Upper lobe of left lung (tissue), 6 donors: ENCODE results near the gene FAM111B. TPM values are rescaled to one million over a fixed set of nuclear protein-coding genes. Genes with fewer than 3 reads are reported as not detected.

Experiments used
- ATAC-seq, 2 donors: fragments of 200-7000 bp; cut with Tn5 transposase; one replicate each; pipeline ENCODE4 v1.9.1; 2022; ENCODE audit warnings: mild to moderate bottlenecking in 2 of 2, moderate library complexity in 2 of 2; ENCODE audit not compliant: low FRiP score in 2 of 2
- DNase-seq, 2 donors: peaks; one replicate each; pipeline ENCODE4 v3.0.0-alpha.2; 2019 to 2020
- H3K27ac ChIP-seq, 4 donors: fragments of 200-600 bp; sonication (generic); one replicate each; pipeline ENCODE4 v1.5.1; 2016 to 2019
- H3K27me3 ChIP-seq, 4 donors: fragments of 200-600 bp; sonication (generic); one replicate each; pipeline ENCODE4 v1.5.1; 2017 to 2019
- H3K36me3 ChIP-seq, 4 donors: fragments of 200-600 bp; sonication (generic); one replicate each; pipeline ENCODE4 v1.5.1; 2016 to 2019
- H3K4me1 ChIP-seq, 4 donors: fragments of 200-600 bp; sonication (generic); one replicate each; pipeline ENCODE4 v1.5.1; 2018 to 2019
- H3K4me3 ChIP-seq, 4 donors: fragments of 200-600 bp; sonication (generic); one replicate each; pipeline ENCODE4 v1.5.1; 2017 to 2019; ENCODE audit warnings: mild to moderate bottlenecking in 2 of 4, moderate library complexity in 1 of 4
- H3K9me3 ChIP-seq, 4 donors: fragments of 200-600 bp; sonication (generic); one replicate each; pipeline ENCODE4 v1.5.1; 2018 to 2019
- EP300 ChIP-seq, 4 donors: sonication (generic); formaldehyde crosslinking; IDR thresholded peaks; one replicate each; pipeline ENCODE4 v1.5.1; 2017; ENCODE audit warnings: antibody characterized with exemption in 4 of 4, control low read depth in 2 of 4
- POLR2A ChIP-seq, 4 donors: fragments of 450-650 bp; IDR thresholded peaks; one replicate each; pipeline ENCODE4 v1.5.1; 2016 to 2017; ENCODE audit warnings: antibody characterized with exemption in 4 of 4, mild to moderate bottlenecking in 2 of 4
- POLR2AphosphoS5 ChIP-seq, 2 donors: sonication (generic); formaldehyde crosslinking; IDR thresholded peaks; one replicate each; pipeline ENCODE4 v1.5.1; 2017; ENCODE audit warnings: antibody characterized with exemption in 2 of 2
- WGBS, 2 donors: methylation state at CpG; one replicate each; pipeline ENCODE4 v1.1.5; 2017 to 2018; 5-methylcytosine and 5-hydroxymethylcytosine counted together
- total RNA-seq, 6 donors: library from RNA; depleted of rRNA in 4 of 6; stranded (reverse); fragments of >200 nt in 4 of 6; gene quantifications; one replicate each; pipeline versions ENCODE4 v1.1.0 to v1.2.1, GENCODE V29; 2016 to 2021
- TF ChIP-seq, protein P1 (sequence below), 6 experiments: fragments of 450-650 bp in 4 of 6; fragments of 200-600 bp in 2 of 6; sonication (generic) in 2 of 6; IDR thresholded peaks; one replicate each; pipeline ENCODE4 v1.5.1; 2016 to 2019; ENCODE audit warnings: antibody characterized with exemption in 6 of 6
- donor health status: DM: no; HTN: no; CAD: no; lungs with moderate emphysema.
- donor health status: DM: no; HTN: yes; CAD: no; lungs with severe emphysema.

FAM111B gene
- total RNA-seq, 6 donors from 2014 or later = 0.92 to 5.0 (median 2.4) TPM; not detected in 1

- Histone ChIP-seq H3K27me3 (no peaks in the 10 kb centered on the region), H3K9me3 (peaks cover 0 to 4% (median 2%) of the 10 kb centered on the region in 4 donors), H3K4me1 (peaks cover 0 to 2% (median 1%) of the 10 kb centered on the region in 4 donors), H3K4me3 (no peak overlapping the region), H3K36me3 (no peaks in the 10 kb centered on the region), H3K27ac (no peak overlapping the region)
- ATAC-seq = no peak
- WGBS, 2 donors = 82 to 86% methylated on average over 2 of the region's 2 CpGs
- TF ChIP-seq POLR2A (IDR thresholded peaks at IDR 0.05) (no peak), EP300 (IDR thresholded peaks at IDR 0.05) (no peak), POLR2AphosphoS5 (IDR thresholded peaks at IDR 0.05) (no peak)
- TF ChIP-seq, protein P1, sequence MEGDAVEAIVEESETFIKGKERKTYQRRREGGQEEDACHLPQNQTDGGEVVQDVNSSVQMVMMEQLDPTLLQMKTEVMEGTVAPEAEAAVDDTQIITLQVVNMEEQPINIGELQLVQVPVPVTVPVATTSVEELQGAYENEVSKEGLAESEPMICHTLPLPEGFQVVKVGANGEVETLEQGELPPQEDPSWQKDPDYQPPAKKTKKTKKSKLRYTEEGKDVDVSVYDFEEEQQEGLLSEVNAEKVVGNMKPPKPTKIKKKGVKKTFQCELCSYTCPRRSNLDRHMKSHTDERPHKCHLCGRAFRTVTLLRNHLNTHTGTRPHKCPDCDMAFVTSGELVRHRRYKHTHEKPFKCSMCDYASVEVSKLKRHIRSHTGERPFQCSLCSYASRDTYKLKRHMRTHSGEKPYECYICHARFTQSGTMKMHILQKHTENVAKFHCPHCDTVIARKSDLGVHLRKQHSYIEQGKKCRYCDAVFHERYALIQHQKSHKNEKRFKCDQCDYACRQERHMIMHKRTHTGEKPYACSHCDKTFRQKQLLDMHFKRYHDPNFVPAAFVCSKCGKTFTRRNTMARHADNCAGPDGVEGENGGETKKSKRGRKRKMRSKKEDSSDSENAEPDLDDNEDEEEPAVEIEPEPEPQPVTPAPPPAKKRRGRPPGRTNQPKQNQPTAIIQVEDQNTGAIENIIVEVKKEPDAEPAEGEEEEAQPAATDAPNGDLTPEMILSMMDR (IDR thresholded peaks at IDR 0.05) = no peak
- DNase-seq = no peak
Measured at GRCh38 chr11:59112494-59112893, 5.5 kb downstream of the FAM111B start.

DNA sequence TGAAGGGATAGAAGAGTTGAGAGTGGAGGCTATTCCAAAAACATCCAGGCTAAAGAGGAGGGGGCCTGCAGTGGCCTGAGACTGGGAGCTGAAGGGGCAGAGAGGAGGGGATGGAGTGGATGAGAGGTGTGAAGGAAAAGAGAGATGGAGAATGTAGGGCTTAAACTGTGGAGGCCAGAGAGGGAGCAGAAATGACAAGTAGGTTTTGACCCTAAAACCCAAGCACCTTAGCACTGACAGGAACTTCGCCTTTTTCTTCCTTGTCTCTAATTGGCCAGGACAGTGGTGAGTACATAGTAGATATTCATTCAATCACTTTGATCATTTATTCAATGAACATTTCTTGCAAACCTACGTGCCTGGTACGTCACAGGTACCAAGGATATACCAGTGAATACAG is 7.3 kb downstream of the FAM111B start:
- Histone ChIP-seq H3K4me1 (no peaks in the 10 kb centered on the region), H3K9me3 (peaks cover 10 to 20% (median 15%) of the 10 kb centered on the region in 4 donors), H3K27ac (no peak overlapping the region), H3K36me3 (no peaks in the 10 kb centered on the region), H3K27me3 (no peaks in the 10 kb centered on the region), H3K4me3 (no peak overlapping the region)
- TF ChIP-seq EP300 (IDR thresholded peaks at IDR 0.05) (no peak), POLR2AphosphoS5 (IDR thresholded peaks at IDR 0.05) (no peak), POLR2A (IDR thresholded peaks at IDR 0.05) (no peak)
- TF ChIP-seq, protein P1 (IDR thresholded peaks at IDR 0.05) = no peak
- 96 to 100% methylated on average over 3 of the region's 3 CpGs for WGBS, 2 donors
- DNase-seq = no peak
- no peak for ATAC-seq

DNA sequence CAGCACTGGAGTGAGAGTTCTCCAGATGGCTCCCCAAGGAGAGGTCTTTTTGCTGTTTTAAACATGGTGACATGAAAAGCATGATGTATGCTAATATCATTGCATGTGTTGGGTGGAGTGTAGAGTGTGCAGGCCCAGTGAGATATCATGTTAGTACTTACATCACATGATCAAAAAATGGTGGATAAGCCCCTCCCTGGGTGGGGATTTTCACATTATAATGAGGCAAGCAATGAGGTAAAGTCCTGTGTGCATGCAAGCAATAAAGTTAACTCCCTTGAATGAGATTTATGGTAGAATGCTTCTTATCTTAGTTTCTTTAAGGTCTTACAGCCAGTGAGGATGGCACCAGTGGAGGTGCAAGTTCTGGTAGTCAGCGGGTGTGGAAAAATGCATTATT is 8.5 kb downstream of the FAM111B start:
- Histone ChIP-seq H3K4me1 (no peaks in the 10 kb centered on the region), H3K9me3 (peaks cover 10 to 21% (median 15%) of the 10 kb centered on the region in 4 donors), H3K27ac (no peak overlapping the region), H3K4me3 (no peak overlapping the region), H3K27me3 (no peaks in the 10 kb centered on the region), H3K36me3 (no peaks in the 10 kb centered on the region)
- 100% methylated on average over 1 of the region's 1 CpG for WGBS, 2 donors
- no peak for DNase-seq
- TF ChIP-seq POLR2AphosphoS5 (IDR thresholded peaks at IDR 0.05) (no peak), EP300 (IDR thresholded peaks at IDR 0.05) (no peak), POLR2A (IDR thresholded peaks at IDR 0.05) (no peak)
- TF ChIP-seq, protein P1 (IDR thresholded peaks at IDR 0.05) = no peak
- ATAC-seq = no peak

DNA sequence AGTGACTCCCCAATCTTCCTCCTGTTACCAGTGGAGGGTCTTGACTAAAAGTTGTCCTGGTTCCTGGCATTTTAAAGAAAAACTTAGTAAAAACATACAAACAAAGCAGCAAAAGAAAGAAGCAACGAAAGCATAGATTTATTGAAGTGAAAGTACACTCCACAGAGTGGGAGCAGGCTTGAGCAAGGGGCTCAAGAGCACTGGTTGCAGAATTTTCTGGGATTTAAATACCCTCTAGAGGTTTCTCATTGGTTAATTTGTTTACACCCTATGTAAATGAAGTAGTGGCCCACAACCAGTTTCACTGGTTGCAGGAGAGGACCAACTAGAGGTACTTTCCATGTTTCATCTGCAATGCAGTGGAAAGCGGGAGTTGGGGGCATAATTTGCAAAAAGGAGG is 10.7 kb downstream of the FAM111B start:
- Histone ChIP-seq H3K4me1 (no peaks in the 10 kb centered on the region), H3K27ac (no peak overlapping the region), H3K9me3 (peaks cover 10 to 21% (median 15%) of the 10 kb centered on the region in 4 donors), H3K36me3 (no peaks in the 10 kb centered on the region), H3K4me3 (no peak overlapping the region), H3K27me3 (no peaks in the 10 kb centered on the region)
- WGBS, 2 donors = 92 to 98% methylated on average over 2 of the region's 2 CpGs
- TF ChIP-seq POLR2A (IDR thresholded peaks at IDR 0.05) (no peak), POLR2AphosphoS5 (IDR thresholded peaks at IDR 0.05) (no peak), EP300 (IDR thresholded peaks at IDR 0.05) (no peak)
- TF ChIP-seq, protein P1 (IDR thresholded peaks at IDR 0.05) = no peak
- DNase-seq = no peak
- no peak for ATAC-seq

- ATAC-seq = no peak
- Histone ChIP-seq H3K4me1 (no peaks in the 10 kb centered on the region), H3K4me3 (no peak overlapping the region), H3K36me3 (no peaks in the 10 kb centered on the region), H3K9me3 (peaks cover 10 to 21% (median 15%) of the 10 kb centered on the region in 4 donors), H3K27me3 (no peaks in the 10 kb centered on the region), H3K27ac (no peak overlapping the region)
- DNase-seq = no peak
- TF ChIP-seq POLR2AphosphoS5 (IDR thresholded peaks at IDR 0.05) (no peak), EP300 (IDR thresholded peaks at IDR 0.05) (no peak), POLR2A (IDR thresholded peaks at IDR 0.05) (no peak)
- TF ChIP-seq, protein P1 (IDR thresholded peaks at IDR 0.05) = no peak
Measured at GRCh38 chr11:59119826-59120225, 12.8 kb downstream of the FAM111B start.
